ENCODE data around the gene TBC1D25. TPM values are rescaled to one million over a fixed set of nuclear protein-coding genes. Genes with fewer than 3 reads are reported as not detected.

TBC1D25 gene, protein sequence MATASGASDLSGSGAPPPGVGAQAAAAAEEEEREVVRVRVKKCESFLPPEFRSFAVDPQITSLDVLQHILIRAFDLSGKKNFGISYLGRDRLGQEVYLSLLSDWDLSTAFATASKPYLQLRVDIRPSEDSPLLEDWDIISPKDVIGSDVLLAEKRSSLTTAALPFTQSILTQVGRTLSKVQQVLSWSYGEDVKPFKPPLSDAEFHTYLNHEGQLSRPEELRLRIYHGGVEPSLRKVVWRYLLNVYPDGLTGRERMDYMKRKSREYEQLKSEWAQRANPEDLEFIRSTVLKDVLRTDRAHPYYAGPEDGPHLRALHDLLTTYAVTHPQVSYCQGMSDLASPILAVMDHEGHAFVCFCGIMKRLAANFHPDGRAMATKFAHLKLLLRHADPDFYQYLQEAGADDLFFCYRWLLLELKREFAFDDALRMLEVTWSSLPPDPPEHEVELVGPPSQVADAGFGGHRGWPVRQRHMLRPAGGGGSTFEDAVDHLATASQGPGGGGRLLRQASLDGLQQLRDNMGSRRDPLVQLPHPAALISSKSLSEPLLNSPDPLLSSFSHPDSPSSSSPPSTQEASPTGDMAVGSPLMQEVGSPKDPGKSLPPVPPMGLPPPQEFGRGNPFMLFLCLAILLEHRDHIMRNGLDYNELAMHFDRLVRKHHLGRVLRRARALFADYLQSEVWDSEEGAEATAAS
- polyA plus RNA-seq (2012; ENCODE audit: insufficient read depth, insufficient read length, low read depth): 33.8 TPM

DNA sequence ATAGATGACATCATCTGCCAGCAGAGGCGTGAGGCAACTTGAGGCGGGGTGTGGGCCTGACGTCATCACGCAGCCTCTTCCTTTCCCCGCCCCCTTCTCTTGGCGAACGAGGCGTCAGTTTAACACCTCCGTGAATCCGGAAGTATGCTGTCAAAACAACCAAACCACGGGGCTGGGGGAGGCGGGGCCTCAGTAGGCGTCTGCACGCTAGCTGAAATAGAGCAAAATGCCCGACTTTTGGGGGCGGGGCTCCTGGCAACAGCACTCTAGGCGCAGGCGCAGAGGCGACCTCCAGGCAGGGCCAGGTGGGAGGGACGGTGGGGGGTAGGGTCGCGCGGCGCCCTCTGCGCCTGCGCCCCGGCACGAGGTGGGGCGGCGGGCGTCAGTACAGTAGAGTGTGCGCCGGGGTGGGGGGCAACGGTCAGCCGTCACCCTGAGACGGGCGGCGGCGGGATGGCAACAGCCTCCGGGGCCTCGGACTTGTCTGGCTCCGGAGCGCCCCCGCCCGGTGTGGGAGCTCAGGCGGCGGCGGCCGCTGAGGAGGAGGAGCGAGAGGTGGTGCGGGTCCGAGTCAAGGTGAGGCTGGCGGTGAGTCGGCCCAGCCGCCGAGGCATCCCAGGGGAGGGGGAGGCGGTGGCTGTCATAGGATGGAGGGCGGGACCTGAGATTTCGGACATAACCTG lies at the start of gene TBC1D25:
TBC1D25 (plus strand) TSS at position 370 of the 683 bp plus-strand sequence; CDS start at position 454, 84 bp downstream.
- Histone ChIP-seq H3K27me3 (no peaks in the 10 kb centered on the region), H3K4me3 (ENCODE audit: low read depth, low read length) (peak within 1 kb of the TSS; percentile 66), H3K4me1 (no peaks in the 10 kb centered on the region), H3K9me3 (no peaks in the 10 kb centered on the region), H3K36me3 (no peaks in the 10 kb centered on the region)
- TF ChIP-seq, protein P1, sequence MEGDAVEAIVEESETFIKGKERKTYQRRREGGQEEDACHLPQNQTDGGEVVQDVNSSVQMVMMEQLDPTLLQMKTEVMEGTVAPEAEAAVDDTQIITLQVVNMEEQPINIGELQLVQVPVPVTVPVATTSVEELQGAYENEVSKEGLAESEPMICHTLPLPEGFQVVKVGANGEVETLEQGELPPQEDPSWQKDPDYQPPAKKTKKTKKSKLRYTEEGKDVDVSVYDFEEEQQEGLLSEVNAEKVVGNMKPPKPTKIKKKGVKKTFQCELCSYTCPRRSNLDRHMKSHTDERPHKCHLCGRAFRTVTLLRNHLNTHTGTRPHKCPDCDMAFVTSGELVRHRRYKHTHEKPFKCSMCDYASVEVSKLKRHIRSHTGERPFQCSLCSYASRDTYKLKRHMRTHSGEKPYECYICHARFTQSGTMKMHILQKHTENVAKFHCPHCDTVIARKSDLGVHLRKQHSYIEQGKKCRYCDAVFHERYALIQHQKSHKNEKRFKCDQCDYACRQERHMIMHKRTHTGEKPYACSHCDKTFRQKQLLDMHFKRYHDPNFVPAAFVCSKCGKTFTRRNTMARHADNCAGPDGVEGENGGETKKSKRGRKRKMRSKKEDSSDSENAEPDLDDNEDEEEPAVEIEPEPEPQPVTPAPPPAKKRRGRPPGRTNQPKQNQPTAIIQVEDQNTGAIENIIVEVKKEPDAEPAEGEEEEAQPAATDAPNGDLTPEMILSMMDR (IDR thresholded peaks at IDR 0.05; ENCODE audit: low read depth, low read length): peak; percentile 29
- DNase-seq: peak; percentile 94

DNA sequence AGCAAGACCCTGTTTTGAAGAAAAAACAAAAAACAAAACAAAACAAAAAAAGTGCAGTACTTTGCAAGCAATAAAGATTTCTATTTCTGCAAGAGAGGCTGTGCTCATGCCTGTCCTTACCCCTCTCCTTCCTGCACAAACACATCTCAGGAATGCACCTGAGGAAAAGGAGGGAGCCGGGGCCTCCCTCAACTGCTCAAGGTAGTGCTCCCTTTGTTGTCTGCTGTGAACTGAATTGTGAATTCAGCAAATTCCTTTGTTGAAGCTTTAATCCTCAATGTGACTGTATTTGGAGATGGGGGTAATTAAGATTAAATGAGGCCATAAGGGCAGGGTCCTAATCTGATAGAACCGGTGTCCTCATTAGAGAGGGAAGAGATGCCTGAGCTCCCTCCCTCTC lies 49.6 kb upstream of the TBC1D25 start:
- no peaks in the 10 kb centered on the region for H3K9me3 ChIP-seq
- no peak for DNase-seq
- H3K4me3 ChIP-seq (ENCODE audit: low read depth, low read length): no peak overlapping the region
- TF ChIP-seq, protein P1 (IDR thresholded peaks at IDR 0.05; ENCODE audit: low read depth, low read length): no peak
- no peaks in the 10 kb centered on the region for H3K36me3 ChIP-seq
- H3K4me1 ChIP-seq: no peaks in the 10 kb centered on the region
- H3K27me3 ChIP-seq: no peaks in the 10 kb centered on the region

DNA sequence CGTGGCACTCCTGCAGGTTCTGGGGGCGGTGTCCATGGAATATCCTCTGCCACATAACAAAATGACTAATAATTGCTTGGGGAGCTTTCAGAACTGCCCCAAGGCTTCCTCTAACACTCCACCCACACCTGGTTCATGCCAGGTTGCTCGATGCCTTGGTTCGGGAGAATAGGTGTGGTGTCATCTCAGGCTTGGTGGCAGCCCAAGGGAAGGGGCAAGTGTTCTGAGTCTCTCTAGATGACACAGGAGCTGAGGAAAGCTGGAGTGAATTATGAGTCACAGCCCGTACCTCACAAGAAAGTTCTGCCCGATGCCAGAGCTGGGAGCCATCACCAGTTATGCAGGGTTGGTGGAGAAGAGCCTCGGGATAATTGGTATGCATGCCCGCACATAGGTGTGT lies 48.9 kb upstream of the TBC1D25 start:
- H3K4me3 ChIP-seq (ENCODE audit: low read depth, low read length): no peak overlapping the region
- H3K4me1 ChIP-seq: no peaks in the 10 kb centered on the region
- no peaks in the 10 kb centered on the region for H3K36me3 ChIP-seq
- no peak for DNase-seq
- TF ChIP-seq, protein P1 (IDR thresholded peaks at IDR 0.05; ENCODE audit: low read depth, low read length): no peak
- no peaks in the 10 kb centered on the region for H3K27me3 ChIP-seq
- no peaks in the 10 kb centered on the region for H3K9me3 ChIP-seq

DNA sequence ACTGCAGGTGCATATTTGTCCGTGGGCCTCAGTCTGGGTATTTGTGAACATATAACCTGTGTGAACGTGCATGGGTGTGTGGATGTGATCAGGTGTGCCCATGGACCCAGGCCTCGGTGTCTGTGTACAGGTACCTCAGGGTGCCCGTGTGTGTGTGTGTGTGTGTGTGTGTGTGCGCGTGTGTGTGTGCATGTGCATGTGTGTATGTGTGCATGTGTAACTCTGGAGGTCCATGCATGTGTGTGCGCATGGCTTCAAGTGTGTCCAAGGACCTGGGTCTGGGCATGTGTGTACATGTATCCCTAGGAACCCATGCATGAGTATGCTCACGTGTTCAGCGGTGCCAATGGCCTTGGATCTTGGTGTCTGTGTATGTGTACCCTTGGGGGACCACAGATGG lies 47.7 kb upstream of the TBC1D25 start:
- DNase-seq: no peak
- Histone ChIP-seq H3K27me3 (no peaks in the 10 kb centered on the region), H3K4me1 (no peaks in the 10 kb centered on the region), H3K9me3 (no peaks in the 10 kb centered on the region), H3K36me3 (no peaks in the 10 kb centered on the region), H3K4me3 (ENCODE audit: low read depth, low read length) (no peak overlapping the region)
- TF ChIP-seq, protein P1 (IDR thresholded peaks at IDR 0.05; ENCODE audit: low read depth, low read length): no peak

DNA sequence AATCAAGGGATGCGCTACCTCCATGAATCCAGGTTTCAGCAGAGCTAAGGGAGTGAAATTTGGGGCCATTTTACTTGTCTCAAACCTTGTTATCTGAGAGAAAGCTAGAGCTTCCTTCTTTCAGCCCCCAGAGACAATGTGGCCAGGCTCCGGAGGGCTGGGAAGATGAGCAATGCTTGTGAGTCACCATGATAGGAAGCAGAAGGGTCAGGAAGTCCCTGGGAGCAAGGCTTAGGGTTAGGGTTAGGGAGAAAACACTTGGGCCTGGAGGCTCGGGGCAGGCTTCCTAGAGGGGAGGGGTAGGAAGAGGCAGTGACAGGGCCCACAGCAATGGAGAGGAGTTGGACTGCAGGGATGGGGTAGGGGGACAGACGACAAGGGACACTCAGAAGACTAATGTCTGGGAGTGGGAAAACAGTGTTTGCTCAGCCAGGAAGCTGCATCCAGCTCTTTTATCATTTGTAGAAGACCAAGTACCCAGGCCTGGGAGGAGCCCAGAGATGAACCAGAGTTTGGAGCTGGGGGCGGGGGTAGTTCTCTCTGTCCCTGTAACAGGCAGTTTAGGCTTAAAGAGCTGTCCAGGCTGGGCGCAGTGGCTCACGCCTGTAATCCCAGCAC lies 47.1 kb upstream of the TBC1D25 start:
- no peaks in the 10 kb centered on the region for H3K36me3 ChIP-seq
- H3K9me3 ChIP-seq: no peaks in the 10 kb centered on the region
- TF ChIP-seq, protein P1 (IDR thresholded peaks at IDR 0.05; ENCODE audit: low read depth, low read length): no peak
- H3K4me3 ChIP-seq (ENCODE audit: low read depth, low read length): no peak overlapping the region
- H3K27me3 ChIP-seq: no peaks in the 10 kb centered on the region
- no peaks in the 10 kb centered on the region for H3K4me1 ChIP-seq
- no peak for DNase-seq

Data from BE2C (cell line).